ENCODE data around the gene VPS72.
A peak's percentile ranks its signal among the peaks of the same experiment; 100 is the strongest.

The VPS72 gene

GRCh38 chr1:151184211-151184610 is 5.8 kb downstream of the VPS72 start:
- no peak for DNase-seq

- no peak for DNase-seq
These were observed 13.4 kb downstream of the VPS72 start for GRCh38 chr1:151176514-151177045.

GRCh38 chr1:151175863-151176262 is 14.1 kb downstream of the VPS72 start, which contains the start of gene TMOD4:
TMOD4 (minus strand) TSS chr1:151175981; CDS start chr1:151174875, 1,106 bp downstream.
- DNase-seq, result no peak

- DNase-seq, result no peak
These were observed 14.8 kb downstream of the VPS72 start for GRCh38 chr1:151175041-151175741.

- DNase-seq, result no peak
These were observed 18.8 kb downstream of the VPS72 start for GRCh38 chr1:151171190-151171589.

GRCh38 chr1:151167116-151167515 is 22.9 kb downstream of the VPS72 start:
- no peak for DNase-seq

- DNase-seq, result no peak
These were observed 23.5 kb downstream of the VPS72 start for GRCh38 chr1:151166505-151166956.

GRCh38 chr1:151165738-151166504 is 24.1 kb downstream of the VPS72 start, which contains the start of the genes LYSMD1 and SCNM1:
LYSMD1 (minus strand) TSS chr1:151165902; CDS start chr1:151165258, 644 bp downstream.
SCNM1 (plus strand) TSS chr1:151166144; CDS start chr1:151166153, 9 bp downstream.
- DNase-seq, result peak; percentile 96

GRCh38 chr1:151165281-151165737 is 24.7 kb downstream of the VPS72 start:
- DNase-seq, result no peak

- DNase-seq, result no peak
These were observed 25.2 kb downstream of the VPS72 start for GRCh38 chr1:151164732-151165280.

GRCh38 chr1:151159373-151159772 is 30.6 kb downstream of the VPS72 start:
- DNase-seq, result no peak

GRCh38 chr1:151158751-151159251 is 31.2 kb downstream of the VPS72 start:
- no peak for DNase-seq

GRCh38 chr1:151158326-151158725 is 31.7 kb downstream of the VPS72 start:
- no peak for DNase-seq

GRCh38 chr1:151157067-151157531 is 32.9 kb downstream of the VPS72 start:
- DNase-seq, result no peak

- no peak for DNase-seq
These were observed 33.5 kb downstream of the VPS72 start, which contains the start of gene TNFAIP8L2 for GRCh38 chr1:151156515-151156819. TNFAIP8L2 (plus strand) TSS chr1:151156649; CDS start chr1:151158698, 2,049 bp downstream.

- DNase-seq, result no peak
These were observed 42.3 kb downstream of the VPS72 start for GRCh38 chr1:151147665-151148064.

GRCh38 chr1:151147132-151147503 is 42.9 kb downstream of the VPS72 start:
- no peak for DNase-seq

- DNase-seq, result peak; percentile 96
These were observed 43.4 kb downstream of the VPS72 start, which contains the start of gene SEMA6C for GRCh38 chr1:151146412-151147131. SEMA6C (minus strand) TSS chr1:151146631; CDS start chr1:151142621, 4,010 bp downstream.

- DNase-seq, result no peak
These were observed 44.0 kb downstream of the VPS72 start for GRCh38 chr1:151146072-151146411.

GRCh38 chr1:151145304-151146071 is 44.5 kb downstream of the VPS72 start:
- DNase-seq, result peak; percentile 76

All from retina (tissue), 1 donor.